CD4-positive, alpha-beta T cell treated with Interferon gamma for 1 hour (primary cell): ENCODE data around the gene MT1E.
"Not testable (repeated sequence)": the region's sequence is repeated elsewhere in the genome, so short reads cannot be mapped to it uniquely, and the experiment has no call there.

ENCODE experiments used
- DNase-seq: peaks from one replicate; pipeline ENCODE4 v3.0.0-alpha.2; 2020

MT1E gene

DNA sequence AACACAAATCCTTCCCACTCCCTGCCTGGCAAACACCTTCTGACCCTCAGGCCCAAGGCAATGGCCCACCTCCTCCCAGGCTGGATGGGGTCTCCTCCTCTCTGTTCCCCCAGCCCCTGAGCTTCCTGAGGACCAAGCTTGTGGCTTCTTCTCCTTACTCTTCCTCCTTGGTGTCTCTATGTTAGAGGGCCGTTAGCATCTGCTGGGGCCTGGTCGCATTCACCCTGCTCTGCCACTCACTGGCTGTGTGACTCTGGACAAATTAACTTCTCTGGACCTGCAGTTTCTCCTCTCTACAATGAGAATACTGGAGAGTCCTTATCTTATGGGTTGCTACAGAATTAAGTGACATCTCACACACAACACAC lies 17.9 kb upstream of the MT1E start:
- DNase-seq, result no peak

- peak; percentile 84 for DNase-seq
These were observed 17.3 kb upstream of the MT1E start, which contains the start of gene MT2A for GRCh38 chr16:56608043-56608875. MT2A (plus strand) TSS chr16:56608584; CDS start chr16:56608656, 72 bp downstream.

DNA sequence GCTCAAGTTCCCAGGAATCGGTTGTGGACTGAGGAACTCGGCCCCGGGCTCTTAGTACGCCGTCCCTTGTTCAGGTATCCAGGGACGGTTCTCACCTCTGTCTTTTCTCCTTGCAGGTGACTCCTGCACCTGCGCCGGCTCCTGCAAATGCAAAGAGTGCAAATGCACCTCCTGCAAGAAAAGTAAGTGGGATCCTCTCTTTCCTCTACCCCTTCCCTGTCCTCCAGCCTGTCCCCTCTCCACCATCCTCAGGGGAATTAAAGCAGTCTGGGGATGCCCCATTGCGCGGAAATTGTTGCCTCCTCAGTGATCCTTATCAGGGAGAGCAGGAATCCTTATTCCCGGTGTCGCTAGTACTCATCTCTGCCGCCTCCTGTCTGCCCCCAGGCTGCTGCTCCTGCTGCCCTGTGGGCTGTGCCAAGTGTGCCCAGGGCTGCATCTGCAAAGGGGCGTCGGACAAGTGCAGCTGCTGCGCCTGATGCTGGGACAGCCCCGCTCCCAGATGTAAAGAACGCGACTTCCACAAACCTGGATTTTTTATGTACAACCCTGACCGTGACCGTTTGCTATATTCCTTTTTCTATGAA lies 16.6 kb upstream of the MT1E start:
- DNase-seq, result no peak

- DNase-seq, result peak; percentile 70
These were observed 16.1 kb upstream of the MT1E start for GRCh38 chr16:56609463-56609921.

DNA sequence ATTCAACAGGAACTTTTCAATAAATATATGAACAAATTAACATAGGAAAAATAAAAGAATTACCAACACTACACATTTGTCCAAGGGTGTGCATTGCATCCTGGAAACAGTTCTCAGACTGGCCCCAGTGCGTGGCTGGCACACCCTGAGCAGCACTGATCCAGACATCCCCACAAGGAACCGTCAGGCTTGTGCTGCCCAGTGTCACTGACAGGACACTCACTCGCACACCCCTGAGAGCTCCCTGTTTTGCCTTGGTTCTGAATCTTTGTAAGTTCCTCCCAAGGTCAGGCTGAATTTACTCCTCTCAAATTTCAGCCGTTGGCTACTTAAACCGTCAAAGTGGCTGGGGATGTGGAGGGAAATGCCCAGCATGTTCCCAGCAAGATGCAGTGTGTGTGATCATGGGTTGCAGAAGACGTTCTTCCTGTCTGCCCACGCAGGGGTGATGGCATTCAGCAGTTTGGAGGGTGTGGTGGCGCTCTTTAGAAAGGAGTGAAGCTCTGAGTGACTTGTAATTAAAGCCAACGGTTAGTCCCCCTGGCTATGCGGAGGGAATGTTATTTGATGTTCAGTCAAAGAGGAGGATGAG lies 15.5 kb upstream of the MT1E start:
- peak; percentile 68 for DNase-seq

GRCh38 chr16:56610609-56611111 lies 14.9 kb upstream of the MT1E start:
- no peak for DNase-seq

DNA sequence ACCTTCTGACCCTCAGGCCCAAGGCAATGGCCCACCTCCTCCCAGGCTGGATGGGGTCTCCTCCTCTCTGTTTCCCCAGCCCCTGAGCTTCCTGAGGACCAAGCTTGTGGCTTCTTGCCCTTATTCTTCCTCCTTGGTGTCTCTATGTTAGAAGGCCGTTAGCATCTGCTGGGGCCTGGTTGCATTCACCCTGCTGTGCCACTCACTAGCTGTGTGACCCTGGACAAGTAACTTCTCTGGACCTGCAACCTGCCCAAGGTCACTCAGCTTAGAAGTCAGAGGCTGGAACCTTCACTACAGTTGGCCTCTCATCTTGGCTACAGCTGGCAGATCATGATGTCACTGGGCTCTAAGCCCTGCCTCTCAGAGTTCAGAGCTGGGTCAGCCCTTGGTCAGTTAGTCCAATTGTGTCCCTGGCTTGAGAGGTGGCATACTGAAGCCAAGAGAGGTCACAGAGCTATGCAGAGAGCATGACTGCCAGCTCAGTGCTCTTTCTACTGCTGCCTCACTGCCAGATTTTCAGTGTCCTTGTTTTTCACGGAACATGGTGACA lies 14.2 kb upstream of the MT1E start:
- DNase-seq, result no peak

GRCh38 chr16:56613706-56614105 lies 11.9 kb upstream of the MT1E start:
- DNase-seq, result no peak

- no peak for DNase-seq
These were observed 11.0 kb upstream of the MT1E start for GRCh38 chr16:56614549-56614991.

DNA sequence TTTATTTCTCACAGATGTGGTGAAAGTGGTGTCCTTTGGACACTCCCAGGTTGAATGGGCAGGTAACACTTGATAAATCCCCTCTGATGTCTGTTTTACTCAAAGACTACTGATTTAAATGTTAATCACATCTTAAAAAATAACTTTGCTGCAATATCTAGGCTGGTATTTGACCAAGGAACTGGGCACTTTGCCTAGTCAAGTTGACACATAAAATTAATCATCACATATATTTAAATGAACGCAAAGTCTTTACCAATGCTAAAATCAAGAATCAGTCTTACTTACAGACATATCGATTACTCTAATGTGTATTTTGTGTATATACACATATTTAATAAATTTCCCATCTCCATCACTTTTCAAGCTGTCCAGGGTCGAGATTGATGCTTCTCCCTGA lies 10.2 kb upstream of the MT1E start:
- DNase-seq, result no peak

DNA sequence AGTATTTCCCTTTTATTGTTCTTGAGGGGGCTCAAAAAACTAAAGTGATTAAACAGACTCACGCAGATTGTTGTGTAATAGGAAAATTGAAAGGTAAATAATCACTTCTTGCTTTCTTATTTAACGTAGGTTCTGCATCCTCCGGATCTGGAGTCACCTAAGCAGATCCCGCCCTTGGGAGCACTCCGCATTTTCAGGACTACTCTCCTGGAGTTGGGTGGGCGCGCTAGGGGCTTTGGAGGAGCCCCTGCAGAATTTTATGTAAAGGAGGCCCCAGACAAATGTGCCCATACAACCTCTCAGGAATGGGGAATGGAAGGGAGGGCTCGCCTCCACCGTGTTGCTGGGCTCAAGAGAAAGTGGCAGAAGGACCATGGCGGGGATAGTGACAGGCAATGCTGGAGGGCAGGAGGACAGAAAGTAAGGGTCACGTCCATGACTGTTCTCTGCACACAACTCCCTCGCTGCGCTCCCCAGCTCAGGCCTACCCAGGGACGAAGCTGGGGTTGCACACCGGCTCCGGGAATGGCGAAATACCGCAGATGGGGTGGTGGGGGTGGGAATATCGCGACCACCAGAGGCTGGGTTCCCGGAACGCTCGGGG lies 8.9 kb upstream of the MT1E start:
- no peak for DNase-seq

DNA sequence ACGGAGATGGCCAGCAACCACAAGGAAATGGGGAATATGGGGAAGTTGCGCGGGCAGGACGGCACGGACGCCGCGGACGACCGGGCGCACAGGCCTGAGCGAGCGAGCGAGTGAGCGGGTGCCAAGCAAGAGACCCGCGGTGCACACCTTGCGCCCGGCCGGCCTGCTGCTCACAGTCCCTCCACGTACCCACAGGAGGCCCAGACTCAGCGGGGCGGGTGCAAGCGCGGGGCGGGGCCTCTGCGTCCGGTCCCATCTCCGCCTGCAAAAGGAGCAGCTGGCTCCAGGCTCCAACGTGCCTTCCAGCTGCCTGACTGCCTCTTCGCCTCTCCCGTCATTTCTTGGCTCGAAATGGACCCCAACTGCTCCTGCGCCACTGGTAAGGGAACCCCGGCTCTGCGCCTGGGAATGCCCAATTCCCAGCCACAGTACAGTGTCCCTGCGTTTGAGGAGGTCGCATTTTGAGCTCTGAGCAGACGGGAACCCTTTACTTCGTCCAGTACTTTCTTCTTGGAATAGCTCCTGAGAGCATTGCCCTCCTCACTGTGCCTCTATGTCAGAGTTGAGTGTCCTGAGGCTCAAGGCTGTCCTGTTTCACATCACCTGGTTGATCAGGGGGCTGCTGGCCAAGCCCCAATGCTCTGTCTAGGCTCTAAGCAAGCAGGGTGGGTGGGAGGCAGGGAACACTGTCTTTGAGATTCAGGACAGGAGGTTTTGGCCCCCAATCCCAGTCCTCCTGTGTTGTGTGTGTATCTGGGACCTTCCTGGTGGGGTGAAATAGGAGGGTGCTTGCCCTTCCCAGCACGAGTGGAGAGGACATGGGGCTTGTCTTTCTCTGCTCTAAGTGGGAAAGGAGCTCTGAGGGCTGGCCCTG lies 8.1 kb upstream of the MT1E start:
- no peak for DNase-seq

GRCh38 chr16:56618138-56618537 lies 7.4 kb upstream of the MT1E start:
- no peak for DNase-seq

DNA sequence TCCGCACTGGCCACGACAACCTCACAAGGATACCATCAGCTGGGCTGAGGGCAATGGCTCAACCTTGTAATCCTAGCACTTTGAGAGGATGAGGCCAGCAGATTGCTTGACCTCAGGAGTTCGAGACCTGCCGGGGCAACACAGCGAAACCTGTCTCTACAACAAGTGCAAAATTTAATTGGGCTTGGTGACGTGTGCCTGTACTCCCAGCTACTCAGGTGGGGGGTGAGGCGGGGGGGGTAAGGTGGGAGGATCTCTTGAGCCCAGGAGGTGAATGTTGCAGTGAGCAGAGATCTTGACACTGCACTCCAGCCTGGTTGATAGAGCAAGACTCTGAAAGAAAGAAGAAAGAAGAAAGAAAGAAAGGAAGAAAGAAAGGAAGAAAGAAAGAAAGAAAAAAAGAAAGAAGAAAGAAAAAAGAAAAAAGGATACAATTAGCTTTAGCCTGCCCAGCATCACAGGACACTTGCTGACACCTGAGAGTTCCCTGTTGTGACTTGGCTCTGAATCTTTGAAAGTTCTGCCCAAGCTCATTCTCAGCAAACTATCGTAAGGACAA lies 5.2 kb upstream of the MT1E start:
- no peak for DNase-seq

GRCh38 chr16:56621665-56622445 lies 3.7 kb upstream of the MT1E start:
- DNase-seq, result not testable (repeated sequence)

GRCh38 chr16:56623184-56623583 lies 2.4 kb upstream of the MT1E start:
- not testable (repeated sequence) for DNase-seq

DNA sequence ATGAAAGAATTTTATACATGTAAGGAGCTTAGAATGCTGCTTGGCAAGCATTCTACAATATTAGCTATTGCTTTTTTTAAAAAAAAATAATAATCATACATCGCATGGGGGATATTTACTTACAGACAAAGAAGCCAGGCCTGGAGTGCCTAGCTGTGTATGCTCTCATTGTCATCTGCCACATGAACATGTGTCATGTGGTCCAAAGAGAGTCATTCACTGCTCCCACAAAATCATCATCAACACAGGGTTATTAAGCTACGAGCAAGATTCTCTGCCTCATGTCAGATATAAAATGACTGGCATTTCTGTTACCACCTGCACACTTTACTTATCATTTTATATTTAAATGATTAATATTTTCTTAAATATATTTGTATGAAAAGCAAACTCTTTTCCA lies 1.9 kb upstream of the MT1E start:
- DNase-seq, result no peak

DNA sequence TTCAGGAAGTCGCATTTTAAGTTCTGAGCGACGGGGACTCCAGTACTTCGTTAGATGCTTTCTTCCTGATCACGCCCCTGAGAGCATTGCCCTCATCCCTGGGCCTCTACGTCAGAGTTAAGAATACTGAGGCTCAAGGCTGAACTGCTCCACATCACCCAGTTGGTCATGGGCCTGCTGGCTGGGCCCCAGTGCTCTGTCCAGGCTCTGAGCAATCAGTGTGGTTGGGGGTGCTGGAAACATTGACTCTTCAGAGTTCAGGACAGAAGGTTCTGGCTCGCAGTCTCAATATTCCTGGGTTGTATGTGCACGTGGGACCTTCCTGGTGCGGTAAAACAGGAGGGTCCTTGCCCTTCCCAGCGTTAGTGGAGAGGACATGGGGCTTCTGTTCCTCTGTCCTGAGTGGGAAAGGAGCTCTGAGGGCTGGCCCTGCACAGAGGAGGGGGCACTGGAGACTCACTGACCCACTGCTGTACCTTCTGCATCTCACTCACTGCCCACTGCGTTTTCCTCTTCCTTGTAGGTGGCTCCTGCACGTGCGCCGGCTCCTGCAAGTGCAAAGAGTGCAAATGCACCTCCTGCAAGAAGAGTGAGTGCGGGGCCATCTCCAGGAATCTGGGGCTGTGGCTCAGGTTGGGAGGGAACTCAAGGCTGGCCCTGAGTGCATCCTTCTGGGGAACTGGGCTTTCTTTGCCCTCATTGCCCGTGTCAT lies 518 bp downstream of the MT1E start:
- DNase-seq, result no peak

DNA sequence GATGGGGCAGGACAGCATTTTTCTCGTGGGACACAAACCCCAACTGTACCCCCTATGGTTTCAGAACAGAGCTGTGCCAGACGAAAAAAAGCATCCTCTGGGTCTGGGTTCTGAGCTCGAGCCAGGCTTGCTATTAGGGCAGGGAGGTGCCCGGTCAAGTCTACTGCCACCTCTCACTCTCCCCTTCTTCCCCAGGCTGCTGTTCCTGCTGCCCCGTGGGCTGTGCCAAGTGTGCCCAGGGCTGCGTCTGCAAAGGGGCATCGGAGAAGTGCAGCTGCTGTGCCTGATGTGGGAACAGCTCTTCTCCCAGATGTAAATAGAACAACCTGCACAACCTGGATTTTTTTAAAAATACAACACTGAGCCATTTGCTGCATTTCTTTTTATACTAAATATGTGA lies 1.1 kb downstream of the MT1E start:
- DNase-seq, result no peak
